GM12874 (cell line): Measurements from ENCODE around the gene FMNL2.

Experiments
- CTCF ChIP-seq: IDR thresholded peaks from 2 replicates; pipeline ENCODE4 v1.5.1; 2011; ENCODE audit warnings: low read depth, mild to moderate bottlenecking, control low read depth, low read length, moderate library complexity; ENCODE audit not compliant: insufficient read depth

FMNL2 gene

GRCh38 chr2:152367547-152368390 lies 32.8 kb downstream of the FMNL2 start:
- no peak for TF ChIP-seq CTCF

- TF ChIP-seq CTCF, result no peak
These were observed 34.3 kb downstream of the FMNL2 start for GRCh38 chr2:152369176-152369860.

- TF ChIP-seq CTCF, result no peak
These were observed 35.8 kb downstream of the FMNL2 start for GRCh38 chr2:152370783-152371182.

- TF ChIP-seq CTCF, result no peak
These were observed 37.5 kb downstream of the FMNL2 start for GRCh38 chr2:152372438-152372984.

- TF ChIP-seq CTCF, result no peak
These were observed 40.2 kb downstream of the FMNL2 start for GRCh38 chr2:152375174-152375573.

GRCh38 chr2:152376385-152376784 lies 41.4 kb downstream of the FMNL2 start:
- TF ChIP-seq CTCF, result no peak

- TF ChIP-seq CTCF, result no peak
These were observed 42.0 kb downstream of the FMNL2 start for GRCh38 chr2:152376968-152377367.
